CD4-positive, alpha-beta memory T cell (primary cell): Measurements from ENCODE around the gene SEMA4C. TPM values are rescaled to one million over a fixed set of nuclear protein-coding genes. Genes with fewer than 3 reads are reported as not detected.

ENCODE experiments used
- CTCF ChIA-PET: fragments of 350-600 bp; sonication (Branson Sonifier 250); formaldehyde crosslinking; loops from one replicate; lab custom pipeline; 2021; ENCODE audit warnings: inconsistent platforms; ENCODE audit not compliant: partially characterized antibody; lab: Charles Lee
- POLR2A ChIA-PET: fragments of 350-600 bp; sonication (Branson Sonifier 250); formaldehyde crosslinking; loops from one replicate; lab custom pipeline; 2021; ENCODE audit not compliant: partially characterized antibody; lab: Charles Lee
- DNase-seq, 5 donors: peaks; one replicate each; pipeline versions ENCODE4 v3.0.0 to v3.0.0-alpha.2; 2020 to 2022; ENCODE audit warnings: mixed read lengths in 1 of 5
- H3K27ac ChIP-seq: one replicate; pipeline ENCODE4 v1.7.0; 2013; ENCODE audit warnings: low read depth, low read length
- H3K27me3 ChIP-seq: 2 replicates; pipeline ENCODE4 v1.7.0; 2013; ENCODE audit warnings: mild to moderate bottlenecking, low read length, moderate library complexity; ENCODE audit not compliant: insufficient read depth
- H3K36me3 ChIP-seq: 2 replicates; pipeline ENCODE4 v1.7.0; 2013; ENCODE audit warnings: mild to moderate bottlenecking, low read length, moderate library complexity; ENCODE audit not compliant: insufficient read depth
- H3K4me1 ChIP-seq: 2 replicates; pipeline ENCODE4 v1.7.0; 2013; ENCODE audit warnings: mild to moderate bottlenecking, low read length, moderate library complexity; ENCODE audit not compliant: insufficient read depth
- H3K4me3 ChIP-seq, 2 donors: one replicate each; pipeline ENCODE4 v1.7.0; 2013; ENCODE audit warnings: low read length in 2 of 2, mild to moderate bottlenecking in 1 of 2
- H3K9me3 ChIP-seq, 2 donors: one replicate each; pipeline ENCODE4 v1.7.0; 2013; ENCODE audit warnings: low read length in 2 of 2, control low read depth in 1 of 2; ENCODE audit not compliant: control insufficient read depth in 1 of 2
- H3K27ac Mint-ChIP-seq, 7 donors: one replicate each; pipeline ENCODE4 v1.8.0; 2020 to 2021; ENCODE audit warnings: mixed read lengths in 7 of 7, mild to moderate bottlenecking in 6 of 7, inconsistent platforms in 3 of 7, moderate library complexity in 3 of 7
- H3K27me3 Mint-ChIP-seq, 2 donors: one replicate each; pipeline ENCODE4 v1.8.0; 2020 to 2021; ENCODE audit warnings: mixed read lengths in 2 of 2
- H3K36me3 Mint-ChIP-seq, 2 donors: one replicate each; pipeline ENCODE4 v1.8.0; 2020 to 2021; ENCODE audit warnings: mixed read lengths in 2 of 2, inconsistent platforms in 1 of 2, mild to moderate bottlenecking in 1 of 2
- H3K4me1 Mint-ChIP-seq, 4 donors: one replicate each; pipeline ENCODE4 v1.8.0; 2020 to 2021; ENCODE audit warnings: mixed read lengths in 4 of 4, mild to moderate bottlenecking in 1 of 4
- H3K4me3 Mint-ChIP-seq, 8 donors: one replicate each; pipeline ENCODE4 v1.8.0; 2020 to 2021; ENCODE audit warnings: mixed read lengths in 8 of 8, mild to moderate bottlenecking in 7 of 8, moderate library complexity in 6 of 8, inconsistent platforms in 3 of 8
- H3K9me3 Mint-ChIP-seq, 8 donors: one replicate each; pipeline ENCODE4 v1.8.0; 2020 to 2021; ENCODE audit warnings: mixed read lengths in 8 of 8, mild to moderate bottlenecking in 5 of 8, inconsistent platforms in 3 of 8, moderate library complexity in 1 of 8
- intact Hi-C: fragments of 100-400 bp; cut with micrococcal nuclease; formaldehyde crosslinking; loops from one replicate; pipeline ENCODE4 v1.15.1; 2023
- polyA plus RNA-seq, 2 donors: library from polyadenylated mRNA; unstranded; fragments of 300-500 nt; fragmentation: Illumina TruSeq; gene quantifications; one replicate each; pipeline ENCODE4 v1.2.3, GENCODE V29; 2021
- total RNA-seq, 2 experiments: library from RNA; stranded (reverse); gene quantifications; one replicate each; pipeline ENCODE4 v1.2.3, GENCODE V29; 2021

The SEMA4C gene
- total and polyA plus RNA-seq, 4 experiments from 2014 or later, result 2.3 to 77.0 (median 40.4) TPM

GRCh38 chr2:96824079-96824870 lies 45.6 kb downstream of the SEMA4C start:
- Mint-ChIP-seq H3K27ac (peak overlapping the region in 4 of 7 donors; percentile 37 to 82 (median 58)), H3K27me3 (no peaks in the 10 kb centered on the region), H3K4me1 (peaks cover 24 to 44% (median 32%) of the 10 kb centered on the region in 4 donors), H3K4me3 (no peak overlapping the region), H3K36me3 (peaks cover 14 to 66% of the 10 kb centered on the region in 2 donors), H3K9me3 (no peaks in the 10 kb centered on the region)
- Histone ChIP-seq H3K9me3 (no peaks in the 10 kb centered on the region), H3K4me3 (no peak overlapping the region), H3K4me1 (peaks cover 24% of the 10 kb centered on the region), H3K27ac (no peak overlapping the region), H3K36me3 (peaks cover 59% of the 10 kb centered on the region), H3K27me3 (no peaks in the 10 kb centered on the region)
- ChIA-PET POLR2A (interaction anchor here (0.8 to 2.8 kb wide), 3 partner anchors 8 to 34 kb away, joined by 3 to 9 read pairs (median 3); partner anchors contain the start of genes ANKRD39 and CNNM3), CTCF (interaction anchor here (1.6 kb wide), 1 partner anchor 9 kb away, joined by 4 read pairs; no protein-coding TSS in a partner anchor)
- no peak for DNase-seq
- intact Hi-C loops, result no loop called here

- no peak for DNase-seq
- Histone ChIP-seq H3K36me3 (peaks cover 51% of the 10 kb centered on the region), H3K27me3 (no peaks in the 10 kb centered on the region), H3K9me3 (no peaks in the 10 kb centered on the region), H3K4me3 (no peak overlapping the region), H3K27ac (no peak overlapping the region), H3K4me1 (peaks cover 34% of the 10 kb centered on the region)
- Mint-ChIP-seq H3K4me3 (no peak overlapping the region), H3K27ac (peak overlapping the region in 2 of 7 donors; percentile 54 to 70), H3K36me3 (peaks cover 7 to 64% of the 10 kb centered on the region in 2 donors), H3K4me1 (peaks cover 34 to 55% (median 42%) of the 10 kb centered on the region in 4 donors), H3K27me3 (no peaks in the 10 kb centered on the region), H3K9me3 (no peaks in the 10 kb centered on the region)
- intact Hi-C loops, result no loop called here
- ChIA-PET CTCF (interaction anchor here (1.6 kb wide), 1 partner anchor 8 kb away, joined by 4 read pairs; no protein-coding TSS in a partner anchor), POLR2A (no interaction called here)
Observed at GRCh38 chr2:96823198-96823597, 46.7 kb downstream of the SEMA4C start.

DNA sequence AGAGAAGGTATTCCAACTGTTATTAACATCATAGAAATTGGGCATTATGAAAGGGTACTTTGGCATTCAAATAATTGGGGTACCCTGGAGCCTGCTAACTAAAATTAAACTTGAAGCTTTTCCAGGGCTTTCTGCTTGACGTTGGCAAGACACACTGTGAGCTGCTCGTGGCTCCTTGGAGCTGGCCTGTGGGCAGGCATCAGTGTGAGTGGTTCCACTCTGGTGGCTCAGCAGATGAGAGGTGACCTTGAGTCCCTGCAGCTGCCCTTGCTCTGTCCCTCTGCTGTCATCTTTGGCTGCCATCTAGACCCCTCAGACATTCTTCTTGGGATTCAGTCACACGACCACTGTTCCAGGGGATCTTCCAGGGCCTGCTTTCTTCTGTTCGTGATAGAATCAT lies 47.1 kb downstream of the SEMA4C start:
- H3K4me3 ChIP-seq, result no peak overlapping the region
- H3K36me3 ChIP-seq, result peaks cover 47% of the 10 kb centered on the region
- H3K27ac ChIP-seq, result no peak overlapping the region
- H3K4me1 ChIP-seq, result peaks cover 39% of the 10 kb centered on the region
- H3K36me3 Mint-ChIP-seq, result peaks cover 7 to 63% of the 10 kb centered on the region in 2 donors
- no peak overlapping the region for H3K4me3 Mint-ChIP-seq
- no peaks in the 10 kb centered on the region for H3K27me3 ChIP-seq
- POLR2A ChIA-PET, result no interaction called here
- intact Hi-C loops, result no loop called here
- no peaks in the 10 kb centered on the region for H3K9me3 Mint-ChIP-seq
- CTCF ChIA-PET, result interaction anchor here (1.2 to 1.6 kb wide), 2 partner anchors 8 to 35 kb away, joined by 4 read pairs; partner anchors contain the start of gene ANKRD39
- no peaks in the 10 kb centered on the region for H3K27me3 Mint-ChIP-seq
- no peaks in the 10 kb centered on the region for H3K9me3 ChIP-seq
- H3K27ac Mint-ChIP-seq, result peak overlapping the region in 2 of 7 donors; percentile 54 to 75
- no peak for DNase-seq
- H3K4me1 Mint-ChIP-seq, result peaks cover 37 to 59% (median 46%) of the 10 kb centered on the region in 4 donors

GRCh38 chr2:96821113-96821675 lies 48.7 kb downstream of the SEMA4C start:
- H3K27me3 ChIP-seq, result no peaks in the 10 kb centered on the region
- Mint-ChIP-seq H3K9me3 (no peaks in the 10 kb centered on the region), H3K27ac (peak overlapping the region in 6 of 7 donors; percentile 1 to 74 (median 56)), H3K27me3 (no peaks in the 10 kb centered on the region), H3K36me3 (peaks cover 7 to 54% of the 10 kb centered on the region in 2 donors), H3K4me3 (peak overlapping the region in 5 of 8 donors; percentile 10 to 88 (median 40)), H3K4me1 (peaks cover 40 to 66% (median 50%) of the 10 kb centered on the region in 4 donors)
- ChIA-PET POLR2A (interaction anchor here (1.0 to 7.6 kb wide), 5 partner anchors 15 to 103 kb away, joined by 3 to 80 read pairs (median 4); partner anchors contain the start of gene ANKRD39), CTCF (interaction anchor here (1.0 to 6.8 kb wide), 3 partner anchors 36 to 141 kb away, joined by 3 to 32 read pairs (median 3); partner anchors contain the start of genes ANKRD39 and CNNM4)
- no peaks in the 10 kb centered on the region for H3K9me3 ChIP-seq
- no peak overlapping the region for H3K27ac ChIP-seq
- H3K4me1 ChIP-seq, result peaks cover 46% of the 10 kb centered on the region
- intact Hi-C loops, result no loop called here
- no peak for DNase-seq
- H3K36me3 ChIP-seq, result peaks cover 39% of the 10 kb centered on the region
- no peak overlapping the region for H3K4me3 ChIP-seq

GRCh38 chr2:96819876-96820511 lies 49.9 kb downstream of the SEMA4C start:
- POLR2A ChIA-PET, result interaction anchor here (0.6 to 7.6 kb wide), 8 partner anchors 9 to 132 kb away, joined by 3 to 80 read pairs (median 8); partner anchors contain the start of genes ANKRD39 and CNNM4
- Mint-ChIP-seq H3K9me3 (no peaks in the 10 kb centered on the region), H3K4me1 (peaks cover 44 to 70% (median 56%) of the 10 kb centered on the region in 4 donors), H3K27me3 (no peaks in the 10 kb centered on the region), H3K4me3 (peak overlapping the region; percentile 31 to 92 (median 86)), H3K27ac (peak overlapping the region in 5 of 7 donors; percentile 68 to 90 (median 79)), H3K36me3 (peaks cover 7 to 50% of the 10 kb centered on the region in 2 donors)
- Histone ChIP-seq H3K4me1 (peaks cover 52% of the 10 kb centered on the region), H3K9me3 (no peaks in the 10 kb centered on the region), H3K36me3 (peaks cover 33% of the 10 kb centered on the region), H3K27ac (no peak overlapping the region), H3K27me3 (no peaks in the 10 kb centered on the region), H3K4me3 (no peak overlapping the region)
- CTCF ChIA-PET, result interaction anchor here (0.9 to 6.8 kb wide), 5 partner anchors 10 to 142 kb away, joined by 3 to 32 read pairs (median 3); partner anchors contain the start of gene ANKRD39
- no peak for DNase-seq
- intact Hi-C loops, result loop anchor here (5.0 kb wide), 2 partner anchors 58 to 292 kb away; partner anchors contain the start of genes ANKRD36 and CNNM4

- CTCF ChIA-PET, result interaction anchor here (0.9 to 6.8 kb wide), 5 partner anchors 11 to 137 kb away, joined by 3 to 32 read pairs (median 5); partner anchors contain the start of gene ANKRD39
- intact Hi-C loops, result loop anchor here (5.0 kb wide), 2 partner anchors 57 to 293 kb away; partner anchors contain the start of genes ANKRD36 and CNNM4
- H3K9me3 Mint-ChIP-seq, result no peaks in the 10 kb centered on the region
- H3K27ac Mint-ChIP-seq, result peak overlapping the region in 6 of 7 donors; percentile 43 to 90 (median 74)
- Histone ChIP-seq H3K36me3 (peaks cover 27% of the 10 kb centered on the region), H3K4me3 (peak overlapping the region in 1 of 2 donors; percentile 74), H3K4me1 (peaks cover 55% of the 10 kb centered on the region), H3K27me3 (no peaks in the 10 kb centered on the region), H3K27ac (no peak overlapping the region), H3K9me3 (no peaks in the 10 kb centered on the region)
- no peak for DNase-seq
- peak overlapping the region; percentile 74 to 92 (median 87) for H3K4me3 Mint-ChIP-seq
- peaks cover 46 to 67% (median 58%) of the 10 kb centered on the region in 4 donors for H3K4me1 Mint-ChIP-seq
- no peaks in the 10 kb centered on the region for H3K27me3 Mint-ChIP-seq
- POLR2A ChIA-PET, result interaction anchor here (0.6 to 7.6 kb wide), 11 partner anchors 9 to 673 kb away, joined by 3 to 80 read pairs (median 6); partner anchors contain the start of genes ANKRD39 and CNNM4
- peaks cover 7 to 44% of the 10 kb centered on the region in 2 donors for H3K36me3 Mint-ChIP-seq
Observed at GRCh38 chr2:96819128-96819875, 50.6 kb downstream of the SEMA4C start.
